A549 (cell line): ENCODE results near the gene LHFPL5.

Experiments
- TF ChIP-seq, protein P1 (sequence below): fragments of 200-600 bp; sonication (generic); IDR thresholded peaks from 2 replicates; pipeline ENCODE4 v1.6.1; 2016; ENCODE audit warnings: antibody characterized with exemption, mild to moderate bottlenecking, moderate library complexity
- TF ChIP-seq, protein P2 (sequence below): fragments of >200 bp; sonication (Bioruptor Twin); formaldehyde crosslinking; IDR thresholded peaks from 3 replicates; pipeline ENCODE4 v1.5.1; 2016

DNA sequence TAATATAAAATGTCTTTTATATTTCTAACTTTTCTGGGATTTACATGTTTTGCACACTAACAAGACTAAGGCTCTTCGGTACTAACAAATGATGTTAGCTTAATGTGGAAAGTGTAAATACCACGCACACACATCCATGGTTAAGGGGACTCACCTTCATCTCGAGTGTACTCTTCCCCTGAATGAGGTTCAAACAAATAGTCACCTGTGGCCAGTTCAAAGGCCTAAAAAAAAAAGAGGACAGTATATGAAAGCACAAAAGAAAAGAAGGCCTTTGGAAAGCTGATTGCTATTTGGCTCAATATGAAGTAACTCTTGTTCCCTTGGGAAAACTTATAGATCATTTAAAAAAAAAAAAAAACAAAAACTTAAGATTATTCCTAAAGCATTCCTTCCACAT, 37.2 kb downstream of the LHFPL5 start:
- TF ChIP-seq, protein P1, sequence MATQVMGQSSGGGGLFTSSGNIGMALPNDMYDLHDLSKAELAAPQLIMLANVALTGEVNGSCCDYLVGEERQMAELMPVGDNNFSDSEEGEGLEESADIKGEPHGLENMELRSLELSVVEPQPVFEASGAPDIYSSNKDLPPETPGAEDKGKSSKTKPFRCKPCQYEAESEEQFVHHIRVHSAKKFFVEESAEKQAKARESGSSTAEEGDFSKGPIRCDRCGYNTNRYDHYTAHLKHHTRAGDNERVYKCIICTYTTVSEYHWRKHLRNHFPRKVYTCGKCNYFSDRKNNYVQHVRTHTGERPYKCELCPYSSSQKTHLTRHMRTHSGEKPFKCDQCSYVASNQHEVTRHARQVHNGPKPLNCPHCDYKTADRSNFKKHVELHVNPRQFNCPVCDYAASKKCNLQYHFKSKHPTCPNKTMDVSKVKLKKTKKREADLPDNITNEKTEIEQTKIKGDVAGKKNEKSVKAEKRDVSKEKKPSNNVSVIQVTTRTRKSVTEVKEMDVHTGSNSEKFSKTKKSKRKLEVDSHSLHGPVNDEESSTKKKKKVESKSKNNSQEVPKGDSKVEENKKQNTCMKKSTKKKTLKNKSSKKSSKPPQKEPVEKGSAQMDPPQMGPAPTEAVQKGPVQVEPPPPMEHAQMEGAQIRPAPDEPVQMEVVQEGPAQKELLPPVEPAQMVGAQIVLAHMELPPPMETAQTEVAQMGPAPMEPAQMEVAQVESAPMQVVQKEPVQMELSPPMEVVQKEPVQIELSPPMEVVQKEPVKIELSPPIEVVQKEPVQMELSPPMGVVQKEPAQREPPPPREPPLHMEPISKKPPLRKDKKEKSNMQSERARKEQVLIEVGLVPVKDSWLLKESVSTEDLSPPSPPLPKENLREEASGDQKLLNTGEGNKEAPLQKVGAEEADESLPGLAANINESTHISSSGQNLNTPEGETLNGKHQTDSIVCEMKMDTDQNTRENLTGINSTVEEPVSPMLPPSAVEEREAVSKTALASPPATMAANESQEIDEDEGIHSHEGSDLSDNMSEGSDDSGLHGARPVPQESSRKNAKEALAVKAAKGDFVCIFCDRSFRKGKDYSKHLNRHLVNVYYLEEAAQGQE, result no peak
- TF ChIP-seq, protein P2, sequence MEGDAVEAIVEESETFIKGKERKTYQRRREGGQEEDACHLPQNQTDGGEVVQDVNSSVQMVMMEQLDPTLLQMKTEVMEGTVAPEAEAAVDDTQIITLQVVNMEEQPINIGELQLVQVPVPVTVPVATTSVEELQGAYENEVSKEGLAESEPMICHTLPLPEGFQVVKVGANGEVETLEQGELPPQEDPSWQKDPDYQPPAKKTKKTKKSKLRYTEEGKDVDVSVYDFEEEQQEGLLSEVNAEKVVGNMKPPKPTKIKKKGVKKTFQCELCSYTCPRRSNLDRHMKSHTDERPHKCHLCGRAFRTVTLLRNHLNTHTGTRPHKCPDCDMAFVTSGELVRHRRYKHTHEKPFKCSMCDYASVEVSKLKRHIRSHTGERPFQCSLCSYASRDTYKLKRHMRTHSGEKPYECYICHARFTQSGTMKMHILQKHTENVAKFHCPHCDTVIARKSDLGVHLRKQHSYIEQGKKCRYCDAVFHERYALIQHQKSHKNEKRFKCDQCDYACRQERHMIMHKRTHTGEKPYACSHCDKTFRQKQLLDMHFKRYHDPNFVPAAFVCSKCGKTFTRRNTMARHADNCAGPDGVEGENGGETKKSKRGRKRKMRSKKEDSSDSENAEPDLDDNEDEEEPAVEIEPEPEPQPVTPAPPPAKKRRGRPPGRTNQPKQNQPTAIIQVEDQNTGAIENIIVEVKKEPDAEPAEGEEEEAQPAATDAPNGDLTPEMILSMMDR, result no peak
